Pancreas (tissue), 10 donors: ENCODE results near the gene CAPN11. TPM values are rescaled to one million over a fixed set of nuclear protein-coding genes. Genes with fewer than 3 reads are reported as not detected.

Source experiments
- ATAC-seq, 4 donors: fragments of 200-7000 bp; cut with Tn5 transposase; one replicate each; pipeline versions ENCODE4 v1.8.0 to v1.9.1; 2020; ENCODE audit warnings: mild to moderate bottlenecking in 4 of 4, moderate library complexity in 4 of 4
- DNase-seq, 6 donors: peaks; one replicate each; pipeline ENCODE4 v3.0.0-alpha.2; 2020
- FAIRE-seq: peaks from 2 replicates; lab custom pipeline; 2012; peaks lifted over from hg19 to GRCh38; lab: Jason Lieb, UNC
- H3K27ac ChIP-seq, 4 donors: fragments of 200-600 bp; sonication (generic); 1 replicate in 3 of 4; 2 replicates in 1 of 4; pipeline versions ENCODE4 v1.5.0 to v1.8.0; 2020
- H3K27me3 ChIP-seq, 4 donors: fragments of 200-600 bp; one replicate each; pipeline ENCODE4 v1.8.0; 2021
- H3K36me3 ChIP-seq, 3 donors: fragments of 200-600 bp; sonication (generic) in 1 of 3; one replicate each; pipeline versions ENCODE4 v1.5.0 to v1.8.0; 2020 to 2021
- H3K4me1 ChIP-seq, 3 donors: fragments of 200-600 bp; one replicate each; pipeline ENCODE4 v1.8.0; 2021
- H3K4me3 ChIP-seq, 4 donors: fragments of 200-600 bp; sonication (generic) in 2 of 4; one replicate each; pipeline versions ENCODE4 v1.5.0 to v1.8.0; 2020 to 2021
- H3K9me3 ChIP-seq, 4 donors: fragments of 200-600 bp; one replicate each; pipeline ENCODE4 v1.8.0; 2021
- CTCF ChIP-seq, 4 donors: fragments of 200-600 bp; sonication (generic) in 3 of 4; IDR thresholded peaks; one replicate each; pipeline versions ENCODE4 v1.5.0 to v1.8.0; 2021; ENCODE audit warnings: antibody characterized with exemption in 4 of 4
- WGBS, 2 donors: extraction: QIAGEN DNeasy Blood & Tissue Kit; methylation state at CpG; one replicate each; pipeline ENCODE4 v1.1.7; 2013; 5-methylcytosine and 5-hydroxymethylcytosine counted together
- intact Hi-C, 3 donors: fragments of 100-400 bp; cut with DNase I; formaldehyde crosslinking; loops; one replicate each; pipeline versions ENCODE4 v1.11.1 to v1.14.2; 2022
- polyA plus RNA-seq, 2 donors: library from polyadenylated mRNA; stranded (reverse); fragments of 200-250 nt; gene quantifications; one replicate each; pipeline ENCODE4 v1.2.3, GENCODE V29; 2013
- total RNA-seq, 6 donors: library from RNA; stranded (reverse); fragmentation: NEBNext Ultra II Directional in 4 of 6; extraction: Animal tissue kit (Norgen Biotek cat#: 25700) in 4 of 6; gene quantifications; one replicate each; pipeline versions ENCODE4 v1.2.1 to v1.2.4, GENCODE V29; 2021 to 2023
- donor health status: healthy with polysubstance abuse.
- donor health status: DM: no; HTN: no; CAD: no; lungs with moderate emphysema.
- donor health status: DM: no; HTN: no; CAD: no.
- donor health status: control.
- donor health status: control.
- donor health status: Bipolar disorder and iron deficiency.
- donor health status: DM: yes; HTN: yes; CAD: no.
- donor health status: DM: no; HTN: no; CAD: no.
- donor health status: DM: no; HTN: no; CAD: no.
- donor health status: DM: yes; HTN: yes; CAD: no.

The CAPN11 gene
- total and polyA plus RNA-seq, 8 donors: 0.06 to 0.76 (median 0.19) TPM; not detected in 2

DNA sequence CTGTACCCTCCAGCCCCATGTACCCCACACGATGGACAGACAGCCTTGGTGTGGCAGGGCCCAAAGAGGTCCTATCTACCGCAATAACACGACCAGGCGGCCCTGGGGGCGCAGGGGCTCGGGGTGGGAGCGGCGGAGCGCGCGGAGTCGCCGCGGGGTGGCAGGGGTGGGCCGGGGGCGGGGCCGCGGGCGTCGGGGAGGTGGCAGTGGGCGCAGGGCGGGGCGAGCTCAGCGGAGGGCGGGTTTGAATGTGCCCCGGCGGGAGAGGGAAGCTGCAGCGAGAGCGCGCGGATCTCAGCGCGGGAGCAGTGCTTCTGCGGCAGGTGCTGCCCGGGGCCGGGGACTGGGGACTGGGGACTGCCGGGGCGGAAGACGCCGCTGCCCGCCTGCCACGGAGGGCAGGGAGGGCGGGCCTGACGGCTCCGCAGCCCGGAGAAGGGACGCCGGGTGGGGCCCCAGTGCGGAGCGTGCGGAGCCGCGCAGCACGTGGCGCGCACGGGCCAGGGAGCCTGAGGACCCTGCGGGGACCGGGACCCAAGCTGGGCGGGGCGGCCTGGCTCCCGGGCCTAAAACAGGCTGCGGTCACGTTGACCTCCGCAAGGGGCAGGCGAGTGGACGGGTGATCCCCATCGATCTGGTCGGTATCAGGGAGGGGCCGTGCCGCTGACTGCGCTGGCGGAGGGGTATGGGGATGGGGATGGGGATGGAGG, 64.9 kb downstream of the CAPN11 start, which contains the start of gene SLC29A1:
TSS of gene SLC29A1 (plus strand) at position 277 of the 710 bp plus-strand sequence. CDS start 3,719 bp downstream, outside the sequence.
- peak within 1 kb of the TSS; percentile 39 to 94 (median 90) for H3K27ac ChIP-seq
- H3K4me3 ChIP-seq: peak within 1 kb of the TSS; percentile 22 to 71 (median 54)
- intact Hi-C loops: no loop called here

GRCh38 chr6:44224029-44224964, 65.7 kb downstream of the CAPN11 start:
- Histone ChIP-seq H3K36me3 (no peaks in the 10 kb centered on the region), H3K27me3 (no peaks in the 10 kb centered on the region), H3K4me3 (peak overlapping the region; percentile 22 to 71 (median 54)), H3K9me3 (no peaks in the 10 kb centered on the region), H3K27ac (peak overlapping the region in 1 of 4 donors; percentile 39), H3K4me1 (peaks cover 30 to 51% (median 33%) of the 10 kb centered on the region in 3 donors)
- WGBS, 2 donors: 7 to 9% methylated on average over 15 to 18 of the region's 18 CpGs
- intact Hi-C loops: no loop called here
- DNase-seq (no peak), ATAC-seq (no peak), FAIRE-seq (no peak)
- no peak for TF ChIP-seq CTCF (IDR thresholded peaks at IDR 0.05)

More for the DNA sequence above, 64.9 kb downstream of the CAPN11 start, which contains the start of gene SLC29A1:
- Histone ChIP-seq H3K27me3 (no peaks in the 10 kb centered on the region), H3K9me3 (no peaks in the 10 kb centered on the region), H3K4me1 (peaks cover 33 to 55% (median 35%) of the 10 kb centered on the region in 3 donors), H3K36me3 (no peaks in the 10 kb centered on the region)
- no peak for TF ChIP-seq CTCF (IDR thresholded peaks at IDR 0.05)
- no peak for FAIRE-seq
- peak; percentile 73 to 92 (median 82) for DNase-seq
- 1% methylated on average over 54 to 73 of the region's 73 CpGs for WGBS, 2 donors
- ATAC-seq: peak; percentile 22 to 45 (median 34)

- Histone ChIP-seq H3K4me3 (no peak overlapping the region), H3K4me1 (peaks cover 30 to 51% (median 33%) of the 10 kb centered on the region in 3 donors), H3K27me3 (no peaks in the 10 kb centered on the region), H3K27ac (no peak overlapping the region), H3K36me3 (peaks cover 0 to 5% (median 0%) of the 10 kb centered on the region in 3 donors), H3K9me3 (no peaks in the 10 kb centered on the region)
- ATAC-seq (no peak), FAIRE-seq (no peak), DNase-seq (no peak)
- 79 to 85% methylated on average over 4 of the region's 4 CpGs for WGBS, 2 donors
- intact Hi-C loops: no loop called here
- no peak for TF ChIP-seq CTCF (IDR thresholded peaks at IDR 0.05)
These were observed 66.3 kb downstream of the CAPN11 start for GRCh38 chr6:44224965-44225305.

GRCh38 chr6:44225579-44226325, 67.1 kb downstream of the CAPN11 start:
- intact Hi-C loops: no loop called here
- no peak for TF ChIP-seq CTCF (IDR thresholded peaks at IDR 0.05)
- H3K9me3 ChIP-seq: no peaks in the 10 kb centered on the region
- H3K4me1 ChIP-seq: peaks cover 26 to 44% (median 33%) of the 10 kb centered on the region in 3 donors
- peak overlapping the region in 1 of 4 donors; percentile 10 for H3K27ac ChIP-seq
- DNase-seq (no peak), ATAC-seq (no peak), FAIRE-seq (no peak)
- WGBS, 2 donors: 39 to 46% methylated on average over 8 of the region's 8 CpGs
- H3K27me3 ChIP-seq: no peaks in the 10 kb centered on the region
- H3K4me3 ChIP-seq: no peak overlapping the region
- peaks cover 0 to 12% (median 0%) of the 10 kb centered on the region in 3 donors for H3K36me3 ChIP-seq
